GM12878 (cell line): ENCODE results near the gene COL27A1.

Experiments used
- BACH1 ChIP-seq: fragments of 450-650 bp; IDR thresholded peaks from 2 replicates; pipeline ENCODE4 v1.6.1; 2017; ENCODE audit warnings: mild to moderate bottlenecking, borderline replicate concordance
- CTCF ChIP-seq, 3 experiments: IDR thresholded peaks in 2 of 3; conservative IDR thresholded peaks in 1 of 3; 2 replicates each; pipeline ENCODE4 v1.5.1; 2011; ENCODE audit warnings: low read depth in 3 of 3, low read length in 3 of 3, mild to moderate bottlenecking in 3 of 3, control low read depth in 2 of 3, moderate library complexity in 2 of 3, inconsistent platforms in 1 of 3, mixed read lengths in 1 of 3; ENCODE audit not compliant: control insufficient read depth in 2 of 3, insufficient read depth in 1 of 3; ENCODE audit errors: extremely low read depth in 1 of 3
- EZH2 ChIP-seq: IDR thresholded peaks from 2 replicates; pipeline ENCODE4 v1.6.1; 2012; ENCODE audit warnings: low read depth, mild to moderate bottlenecking, control low read depth, inconsistent platforms, low read length, borderline replicate concordance; ENCODE audit not compliant: control insufficient read depth
- NFYB ChIP-seq: IDR thresholded peaks from 2 replicates; pipeline ENCODE4 v1.6.1; 2011; ENCODE audit warnings: low read depth, mild to moderate bottlenecking, low read length, improper control_type of control experiment, moderate library complexity; ENCODE audit not compliant: insufficient read depth
- PBX3 ChIP-seq: IDR thresholded peaks from 2 replicates; pipeline ENCODE4 v1.6.1; 2011; ENCODE audit warnings: mild to moderate bottlenecking, low read depth, low read length, moderate library complexity; ENCODE audit not compliant: insufficient replicate concordance
- POLR2A ChIP-seq: IDR thresholded peaks from 2 replicates; pipeline ENCODE4 v1.6.1; 2011; ENCODE audit warnings: low read depth, mild to moderate bottlenecking, low read length

- TF ChIP-seq POLR2A (no peak), BACH1 (no peak), EZH2 (no peak), NFYB (no peak), CTCF (IDR thresholded peaks at IDR 0.05 in 2 of 3, conservative IDR thresholded peaks at IDR 0.05 in 1 of 3; ENCODE audit: control insufficient read depth in 2 of 3, extremely low read depth in 1 of 3, insufficient read depth in 1 of 3, low read depth in 3 of 3, low read length in 3 of 3) (no peak), PBX3 (no peak)
Measured at GRCh38 chr9:114224247-114224610, 68.9 kb downstream of the COL27A1 start.
